Measurements from ENCODE around the gene RBM38.

- TF ChIP-seq CTCF (tag by site-specific recombination; IDR thresholded peaks at IDR 0.05) (no peak), ZNF221 (tag by site-specific recombination; IDR thresholded peaks at IDR 0.05; ENCODE audit: borderline replicate concordance) (no peak)
These were observed 49.7 kb downstream of the RBM38 start for GRCh38 chr20:57440678-57441509.
